ENCODE data around the gene MCRS1. TPM values are rescaled to one million over a fixed set of nuclear protein-coding genes. Genes with fewer than 3 reads are reported as not detected.

MCRS1 gene
- total RNA-seq, 2 experiments from 2014 or later: 65.4 to 75.6 TPM

GRCh38 chr12:49584591-49584990, 16.6 kb upstream of the MCRS1 start:
- Histone ChIP-seq H4K20me1 (ENCODE audit: insufficient read depth, low read length) (no peaks in the 10 kb centered on the region), H3K9me3 (ENCODE audit: low read length) (no peaks in the 10 kb centered on the region), H3K9me2 (ENCODE audit: insufficient read depth, low read length) (no peaks in the 10 kb centered on the region), H3K79me2 (ENCODE audit: insufficient read depth, low read depth, low read length) (no peaks in the 10 kb centered on the region), H3K27ac (ENCODE audit: low read depth, low read length, poor library complexity, severe bottlenecking) (no peak overlapping the region), H3K4me3 (ENCODE audit: low read depth, low read length, poor library complexity, severe bottlenecking) (no peak overlapping the region), H3K4me2 (ENCODE audit: low read length) (no peak overlapping the region), H3K36me3 (ENCODE audit: insufficient read depth, low read length) (peaks cover 15% of the 10 kb centered on the region), H3K4me1 (ENCODE audit: insufficient read depth, low read length, poor library complexity, severe bottlenecking) (no peaks in the 10 kb centered on the region), H2AFZ (ENCODE audit: low read length) (no peak overlapping the region)
- ChIA-PET POLR2A (interaction anchor here (0.6 kb wide), 1 partner anchor 26 kb away, joined by 3 read pairs; no protein-coding TSS in a partner anchor), CTCF (ENCODE audit: unreplicated experiment) (no interaction called here)
- intact Hi-C loops (cut with micrococcal nuclease; ENCODE audit: unreplicated experiment): no loop called here
- TF ChIP-seq EZH2phosphoT487 (IDR thresholded peaks at IDR 0.05; ENCODE audit: borderline replicate concordance, low read depth, low read length): no peak
- TF ChIP-seq, protein P1, sequence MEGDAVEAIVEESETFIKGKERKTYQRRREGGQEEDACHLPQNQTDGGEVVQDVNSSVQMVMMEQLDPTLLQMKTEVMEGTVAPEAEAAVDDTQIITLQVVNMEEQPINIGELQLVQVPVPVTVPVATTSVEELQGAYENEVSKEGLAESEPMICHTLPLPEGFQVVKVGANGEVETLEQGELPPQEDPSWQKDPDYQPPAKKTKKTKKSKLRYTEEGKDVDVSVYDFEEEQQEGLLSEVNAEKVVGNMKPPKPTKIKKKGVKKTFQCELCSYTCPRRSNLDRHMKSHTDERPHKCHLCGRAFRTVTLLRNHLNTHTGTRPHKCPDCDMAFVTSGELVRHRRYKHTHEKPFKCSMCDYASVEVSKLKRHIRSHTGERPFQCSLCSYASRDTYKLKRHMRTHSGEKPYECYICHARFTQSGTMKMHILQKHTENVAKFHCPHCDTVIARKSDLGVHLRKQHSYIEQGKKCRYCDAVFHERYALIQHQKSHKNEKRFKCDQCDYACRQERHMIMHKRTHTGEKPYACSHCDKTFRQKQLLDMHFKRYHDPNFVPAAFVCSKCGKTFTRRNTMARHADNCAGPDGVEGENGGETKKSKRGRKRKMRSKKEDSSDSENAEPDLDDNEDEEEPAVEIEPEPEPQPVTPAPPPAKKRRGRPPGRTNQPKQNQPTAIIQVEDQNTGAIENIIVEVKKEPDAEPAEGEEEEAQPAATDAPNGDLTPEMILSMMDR (conservative IDR thresholded peaks at IDR 0.05; ENCODE audit: low read length): no peak
- DNase-seq (ENCODE audit: low spot score): no peak
- no TSS peak for BruUV-seq (replicated peaks)

GRCh38 chr12:49583366-49584094, 15.6 kb upstream of the MCRS1 start:
- H3K4me1 ChIP-seq (ENCODE audit: insufficient read depth, low read length, poor library complexity, severe bottlenecking): no peaks in the 10 kb centered on the region
- POLR2A ChIA-PET: interaction anchor here (0.6 to 1.0 kb wide), 3 partner anchors 27 to 216 kb away, joined by 3 to 4 read pairs (median 3); partner anchors contain the start of genes PRPF40B and SPATS2
- no peaks in the 10 kb centered on the region for H3K79me2 ChIP-seq (ENCODE audit: insufficient read depth, low read depth, low read length)

More at GRCh38 chr12:49583366-49584094, 15.6 kb upstream of the MCRS1 start:
- no peak overlapping the region for H2AFZ ChIP-seq (ENCODE audit: low read length)
- no peak overlapping the region for H3K4me2 ChIP-seq (ENCODE audit: low read length)
- TF ChIP-seq EZH2phosphoT487 (IDR thresholded peaks at IDR 0.05; ENCODE audit: borderline replicate concordance, low read depth, low read length): no peak
- TF ChIP-seq, protein P1 (conservative IDR thresholded peaks at IDR 0.05; ENCODE audit: low read length): no peak
- H3K9me3 ChIP-seq (ENCODE audit: low read length): no peaks in the 10 kb centered on the region
- no peak for DNase-seq (ENCODE audit: low spot score)
- no peaks in the 10 kb centered on the region for H3K9me2 ChIP-seq (ENCODE audit: insufficient read depth, low read length)
- H3K36me3 ChIP-seq (ENCODE audit: insufficient read depth, low read length): peaks cover 15% of the 10 kb centered on the region
- CTCF ChIA-PET (ENCODE audit: unreplicated experiment): no interaction called here
- BruUV-seq (replicated peaks): no TSS peak
- H4K20me1 ChIP-seq (ENCODE audit: insufficient read depth, low read length): no peaks in the 10 kb centered on the region
- no peak overlapping the region for H3K4me3 ChIP-seq (ENCODE audit: low read depth, low read length, poor library complexity, severe bottlenecking)
- intact Hi-C loops (cut with micrococcal nuclease; ENCODE audit: unreplicated experiment): no loop called here
- no peak overlapping the region for H3K27ac ChIP-seq (ENCODE audit: low read depth, low read length, poor library complexity, severe bottlenecking)

Measured in OCI-LY7 (cell line).